ENCODE data around the gene MARCHF10. TPM values are rescaled to one million over a fixed set of nuclear protein-coding genes. Genes with fewer than 3 reads are reported as not detected.

The MARCHF10 gene
- total RNA-seq, 1 experiment from 2014 or later: not detected

DNA sequence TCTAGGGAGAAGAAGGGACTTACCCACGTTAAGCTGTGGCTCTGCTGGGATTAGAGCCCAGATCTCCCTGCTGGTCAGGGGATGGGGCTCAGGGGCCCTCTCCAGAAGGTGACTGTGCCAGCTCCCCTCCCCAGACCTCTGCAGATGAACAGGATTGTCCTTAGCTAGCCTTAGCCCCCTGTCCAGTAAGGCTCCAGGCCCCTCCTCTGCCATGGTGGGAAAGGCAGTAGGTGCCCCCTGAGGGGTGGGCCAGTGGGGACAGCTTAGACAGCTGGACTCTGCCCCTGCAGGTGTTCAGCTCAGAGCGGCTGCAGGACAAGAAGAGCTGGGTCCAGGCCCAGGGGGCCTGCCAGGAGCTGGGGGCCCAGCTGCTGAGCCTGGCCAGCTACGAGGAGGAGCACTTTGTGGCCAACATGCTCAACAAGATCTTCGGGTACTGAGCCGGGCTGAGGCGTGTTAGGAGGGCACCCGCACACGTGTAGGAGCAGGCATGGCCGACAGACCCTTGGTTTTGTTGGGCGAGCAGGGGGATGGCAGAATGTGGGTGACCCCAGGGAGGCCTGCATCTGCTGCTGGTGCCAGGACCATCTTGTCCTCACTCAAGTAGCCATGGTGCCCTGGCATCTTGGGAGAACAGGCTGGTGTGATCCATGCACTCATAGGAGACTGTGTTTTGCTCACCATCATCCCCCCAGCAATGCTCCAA is 129.7 kb downstream of the MARCHF10 start:
- no TSS peak for BruUV-seq (replicated peaks)
- no peaks in the 10 kb centered on the region for H3K4me1 ChIP-seq (ENCODE audit: insufficient read depth, low read length, poor library complexity, severe bottlenecking)
- H3K4me3 ChIP-seq (ENCODE audit: low read depth, low read length, poor library complexity, severe bottlenecking): no peak overlapping the region
- intact Hi-C loops (cut with micrococcal nuclease; ENCODE audit: unreplicated experiment): no loop called here
- no peaks in the 10 kb centered on the region for H3K27me3 ChIP-seq (replicated peaks; ENCODE audit: insufficient read depth, low read depth, low read length, poor library complexity)
- ChIA-PET POLR2A (ENCODE audit: low non-redundant PET) (no interaction called here), CTCF (no interaction called here)
- no peak for DNase-seq (ENCODE audit: low spot score)
- TF ChIP-seq, protein P1, sequence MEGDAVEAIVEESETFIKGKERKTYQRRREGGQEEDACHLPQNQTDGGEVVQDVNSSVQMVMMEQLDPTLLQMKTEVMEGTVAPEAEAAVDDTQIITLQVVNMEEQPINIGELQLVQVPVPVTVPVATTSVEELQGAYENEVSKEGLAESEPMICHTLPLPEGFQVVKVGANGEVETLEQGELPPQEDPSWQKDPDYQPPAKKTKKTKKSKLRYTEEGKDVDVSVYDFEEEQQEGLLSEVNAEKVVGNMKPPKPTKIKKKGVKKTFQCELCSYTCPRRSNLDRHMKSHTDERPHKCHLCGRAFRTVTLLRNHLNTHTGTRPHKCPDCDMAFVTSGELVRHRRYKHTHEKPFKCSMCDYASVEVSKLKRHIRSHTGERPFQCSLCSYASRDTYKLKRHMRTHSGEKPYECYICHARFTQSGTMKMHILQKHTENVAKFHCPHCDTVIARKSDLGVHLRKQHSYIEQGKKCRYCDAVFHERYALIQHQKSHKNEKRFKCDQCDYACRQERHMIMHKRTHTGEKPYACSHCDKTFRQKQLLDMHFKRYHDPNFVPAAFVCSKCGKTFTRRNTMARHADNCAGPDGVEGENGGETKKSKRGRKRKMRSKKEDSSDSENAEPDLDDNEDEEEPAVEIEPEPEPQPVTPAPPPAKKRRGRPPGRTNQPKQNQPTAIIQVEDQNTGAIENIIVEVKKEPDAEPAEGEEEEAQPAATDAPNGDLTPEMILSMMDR (conservative IDR thresholded peaks at IDR 0.05; ENCODE audit: low read depth, low read length): no peak
- no peak for TF ChIP-seq EZH2 (IDR thresholded peaks at IDR 0.05; ENCODE audit: borderline replicate concordance, low read depth, low read length, poor library complexity, severe bottlenecking)
- H3K27ac ChIP-seq (ENCODE audit: low read depth, low read length, poor library complexity, severe bottlenecking): no peak overlapping the region
- no peaks in the 10 kb centered on the region for H3K9me3 ChIP-seq (ENCODE audit: low read depth, low read length, poor library complexity, severe bottlenecking)
- H3K36me3 ChIP-seq (ENCODE audit: insufficient read depth, low read length, poor library complexity, severe bottlenecking): no peaks in the 10 kb centered on the region

DNA sequence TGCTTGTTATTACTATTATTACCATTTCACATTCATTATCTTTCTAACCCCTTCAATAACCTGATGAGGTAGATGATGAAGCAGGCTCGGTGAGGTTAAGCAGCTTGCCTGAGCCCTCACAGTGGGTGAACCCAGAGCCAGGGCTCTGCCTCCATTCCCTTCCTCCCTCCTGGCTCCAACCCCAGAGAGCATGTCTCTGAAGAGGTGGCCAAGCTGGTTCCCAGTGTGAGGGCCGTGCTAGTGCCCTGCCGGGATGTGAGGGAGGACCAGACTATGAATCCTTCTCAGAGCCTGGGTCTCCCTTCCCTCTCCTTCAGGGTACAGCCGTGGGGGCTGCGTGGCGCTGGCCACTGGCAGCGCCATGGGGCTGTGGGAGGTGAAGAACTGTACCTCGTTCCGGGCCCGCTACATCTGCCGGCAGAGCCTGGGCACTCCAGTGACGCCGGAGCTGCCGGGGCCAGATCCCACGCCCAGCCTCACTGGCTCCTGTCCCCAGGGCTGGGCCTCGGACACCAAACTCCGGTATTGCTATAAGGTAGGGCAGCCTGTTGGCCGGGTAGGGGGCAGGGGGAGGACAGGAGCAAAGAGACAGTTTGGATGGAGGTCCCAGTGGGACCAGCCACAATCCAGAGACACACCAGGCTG is 131.0 kb downstream of the MARCHF10 start:
- H3K36me3 ChIP-seq (ENCODE audit: insufficient read depth, low read length, poor library complexity, severe bottlenecking): no peaks in the 10 kb centered on the region
- DNase-seq (ENCODE audit: low spot score): no peak
- BruUV-seq (replicated peaks): no TSS peak
- no peaks in the 10 kb centered on the region for H3K9me3 ChIP-seq (ENCODE audit: low read depth, low read length, poor library complexity, severe bottlenecking)
- TF ChIP-seq EZH2 (IDR thresholded peaks at IDR 0.05; ENCODE audit: borderline replicate concordance, low read depth, low read length, poor library complexity, severe bottlenecking): no peak
- TF ChIP-seq, protein P1 (conservative IDR thresholded peaks at IDR 0.05; ENCODE audit: low read depth, low read length): no peak
- H3K4me3 ChIP-seq (ENCODE audit: low read depth, low read length, poor library complexity, severe bottlenecking): no peak overlapping the region
- intact Hi-C loops (cut with micrococcal nuclease; ENCODE audit: unreplicated experiment): no loop called here
- POLR2A ChIA-PET (ENCODE audit: low non-redundant PET): no interaction called here
- H3K27ac ChIP-seq (ENCODE audit: low read depth, low read length, poor library complexity, severe bottlenecking): no peak overlapping the region
- no peaks in the 10 kb centered on the region for H3K4me1 ChIP-seq (ENCODE audit: insufficient read depth, low read length, poor library complexity, severe bottlenecking)
- H3K27me3 ChIP-seq (replicated peaks; ENCODE audit: insufficient read depth, low read depth, low read length, poor library complexity): no peaks in the 10 kb centered on the region
- CTCF ChIA-PET: no interaction called here

DNA sequence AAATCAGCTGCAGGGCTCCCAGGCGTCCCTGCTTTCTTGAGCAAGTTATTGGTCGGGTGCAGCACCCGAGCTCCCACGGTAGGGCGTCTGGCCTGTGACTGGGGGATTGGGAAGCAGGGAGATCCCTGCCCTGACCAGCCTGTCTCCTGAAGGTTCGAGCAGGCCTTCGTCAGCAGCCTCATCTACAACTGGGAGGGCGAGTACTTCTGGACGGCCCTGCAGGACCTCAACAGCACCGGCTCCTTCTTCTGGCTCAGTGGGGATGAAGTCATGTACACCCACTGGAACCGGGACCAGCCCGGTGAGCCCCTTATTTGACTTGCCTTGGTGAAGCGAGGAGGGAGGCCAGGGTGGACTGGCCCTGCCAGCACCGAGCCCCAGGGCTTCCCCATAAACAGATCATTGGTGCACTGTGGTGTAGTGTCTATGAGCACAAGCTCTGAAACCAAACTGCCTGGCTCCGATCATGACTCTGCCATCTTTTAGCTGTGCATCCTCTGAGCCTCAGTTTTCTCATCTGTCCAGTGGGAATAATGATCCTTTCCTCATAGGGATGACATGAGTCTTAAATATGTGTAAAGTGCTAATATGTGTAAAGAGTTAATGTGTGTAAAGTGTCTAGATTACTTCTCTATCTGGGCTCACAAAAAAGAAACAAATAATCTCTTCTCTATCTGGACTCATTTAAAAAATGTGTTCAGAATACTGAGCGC is 131.7 kb downstream of the MARCHF10 start:
- H3K9me3 ChIP-seq (ENCODE audit: low read depth, low read length, poor library complexity, severe bottlenecking): no peaks in the 10 kb centered on the region
- no peaks in the 10 kb centered on the region for H3K27me3 ChIP-seq (replicated peaks; ENCODE audit: insufficient read depth, low read depth, low read length, poor library complexity)
- no TSS peak for BruUV-seq (replicated peaks)
- H3K36me3 ChIP-seq (ENCODE audit: insufficient read depth, low read length, poor library complexity, severe bottlenecking): no peaks in the 10 kb centered on the region
- H3K4me3 ChIP-seq (ENCODE audit: low read depth, low read length, poor library complexity, severe bottlenecking): no peak overlapping the region
- POLR2A ChIA-PET (ENCODE audit: low non-redundant PET): no interaction called here
- intact Hi-C loops (cut with micrococcal nuclease; ENCODE audit: unreplicated experiment): no loop called here
- CTCF ChIA-PET: no interaction called here
- H3K4me1 ChIP-seq (ENCODE audit: insufficient read depth, low read length, poor library complexity, severe bottlenecking): no peaks in the 10 kb centered on the region
- H3K27ac ChIP-seq (ENCODE audit: low read depth, low read length, poor library complexity, severe bottlenecking): no peak overlapping the region
- TF ChIP-seq EZH2 (IDR thresholded peaks at IDR 0.05; ENCODE audit: borderline replicate concordance, low read depth, low read length, poor library complexity, severe bottlenecking): no peak
- TF ChIP-seq, protein P1 (conservative IDR thresholded peaks at IDR 0.05; ENCODE audit: low read depth, low read length): no peak
- DNase-seq (ENCODE audit: low spot score): no peak
